SW480 (cell line): ENCODE data around the gene IL26.
"Not testable (repeated sequence)": the region's sequence is repeated elsewhere in the genome, so short reads cannot be mapped to it uniquely, and the experiment has no call there.

Experiments
- DNase-seq: peaks from one replicate; pipeline ENCODE4 v3.0.0-alpha.2; 2016; ENCODE audit warnings: low spot score

IL26 gene

GRCh38 chr12:68239309-68239982 lies 13.8 kb upstream of the IL26 start:
- DNase-seq, result no peak

- no peak for DNase-seq
Measured at GRCh38 chr12:68237619-68238018, 12.0 kb upstream of the IL26 start.

- DNase-seq, result no peak
Measured at GRCh38 chr12:68237078-68237477, 11.5 kb upstream of the IL26 start.

GRCh38 chr12:68236421-68237059 lies 10.9 kb upstream of the IL26 start:
- DNase-seq, result peak; percentile 45

GRCh38 chr12:68235576-68235975 lies 10.0 kb upstream of the IL26 start:
- no peak for DNase-seq

GRCh38 chr12:68234140-68234539 lies 8.5 kb upstream of the IL26 start:
- no peak for DNase-seq

GRCh38 chr12:68233498-68233897 lies 7.9 kb upstream of the IL26 start:
- no peak for DNase-seq

- DNase-seq, result no peak
Measured at GRCh38 chr12:68231691-68232090, 6.1 kb upstream of the IL26 start.

- DNase-seq, result no peak
Measured at GRCh38 chr12:68231229-68231628, 5.6 kb upstream of the IL26 start.

GRCh38 chr12:68229956-68230355 lies 4.3 kb upstream of the IL26 start:
- no peak for DNase-seq

GRCh38 chr12:68227356-68227755 lies 1.7 kb upstream of the IL26 start:
- peak; percentile 16 for DNase-seq

- no peak for DNase-seq
Measured at GRCh38 chr12:68224613-68225285, 861 bp downstream of the IL26 start.

- peak; percentile 71 for DNase-seq
Measured at GRCh38 chr12:68223067-68223747, 2.4 kb downstream of the IL26 start.

GRCh38 chr12:68222326-68222725 lies 3.3 kb downstream of the IL26 start:
- DNase-seq, result no peak

- no peak for DNase-seq
Measured at GRCh38 chr12:68221497-68221896, 4.1 kb downstream of the IL26 start.

GRCh38 chr12:68210875-68211274 lies 14.7 kb downstream of the IL26 start:
- no peak for DNase-seq

- DNase-seq, result not testable (repeated sequence)
Measured at GRCh38 chr12:68209048-68209728, 16.4 kb downstream of the IL26 start.

- DNase-seq, result no peak
Measured at GRCh38 chr12:68207276-68207675, 18.3 kb downstream of the IL26 start.

- DNase-seq, result no peak
Measured at GRCh38 chr12:68206446-68206845, 19.2 kb downstream of the IL26 start.

GRCh38 chr12:68203460-68203875 lies 22.1 kb downstream of the IL26 start:
- DNase-seq, result no peak

GRCh38 chr12:68200854-68201253 lies 24.8 kb downstream of the IL26 start:
- peak; percentile 30 for DNase-seq

- no peak for DNase-seq
Measured at GRCh38 chr12:68199127-68199526, 26.5 kb downstream of the IL26 start.
